ENCODE data around the gene IFITM2. TPM values are rescaled to one million over a fixed set of nuclear protein-coding genes. Genes with fewer than 3 reads are reported as not detected.

Gene IFITM2
- total and polyA plus RNA-seq, 2 of the 13 experiments (the other 11 are each of a cell fraction or from before 2014, with no cell fraction given), result 13.8 to 267 TPM

GRCh38 chr11:355581-356458 lies 48.2 kb downstream of the IFITM2 start (continued):
- TF ChIP-seq RFXANK (CRISPR knock-in tag; IDR thresholded peaks at IDR 0.05) (no peak), ATF3 (CRISPR knock-in tag; IDR thresholded peaks at IDR 0.05) (peak; percentile 27; the same call in 1 of the 2 replicates), ZSCAN30 (CRISPR knock-in tag; IDR thresholded peaks at IDR 0.05) (no peak), NFYB (CRISPR knock-in tag; IDR thresholded peaks at IDR 0.05) (no peak; the same call in 1 of the 2 replicates), ELF3 (CRISPR knock-in tag; IDR thresholded peaks at IDR 0.05) (peak; percentile 18; the same call in 1 of the 2 replicates), TBP (CRISPR knock-in tag; IDR thresholded peaks at IDR 0.05) (no peak), NFIB (CRISPR knock-in tag; IDR thresholded peaks at IDR 0.05; ENCODE audit: borderline replicate concordance) (no peak), HNRNPLL (IDR thresholded peaks at IDR 0.05; ENCODE audit: low read depth, low read length, poor library complexity, severe bottlenecking) (peak; percentile 31), KLF12 (CRISPR knock-in tag; IDR thresholded peaks at IDR 0.05; ENCODE audit: borderline replicate concordance) (no peak), FIP1L1 (IDR thresholded peaks at IDR 0.05; ENCODE audit: borderline replicate concordance, insufficient read depth, low read depth, low read length) (no peak; the same call in 1 of the 2 replicates), TBX2 (CRISPR knock-in tag; IDR thresholded peaks at IDR 0.05; ENCODE audit: borderline replicate concordance) (peak; percentile 29), ARNTL (CRISPR knock-in tag; IDR thresholded peaks at IDR 0.05) (peak; percentile 68)
- TF ChIP-seq, protein P1, sequence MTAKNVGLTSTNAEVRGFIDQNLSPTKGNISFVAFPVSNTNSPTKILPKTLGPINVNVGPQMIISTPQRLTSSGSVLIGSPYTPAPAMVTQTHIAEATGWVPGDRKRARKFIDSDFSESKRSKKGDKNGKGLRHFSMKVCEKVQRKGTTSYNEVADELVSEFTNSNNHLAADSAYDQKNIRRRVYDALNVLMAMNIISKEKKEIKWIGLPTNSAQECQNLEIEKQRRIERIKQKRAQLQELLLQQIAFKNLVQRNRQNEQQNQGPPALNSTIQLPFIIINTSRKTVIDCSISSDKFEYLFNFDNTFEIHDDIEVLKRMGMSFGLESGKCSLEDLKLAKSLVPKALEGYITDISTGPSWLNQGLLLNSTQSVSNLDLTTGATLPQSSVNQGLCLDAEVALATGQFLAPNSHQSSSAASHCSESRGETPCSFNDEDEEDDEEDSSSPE (CRISPR knock-in tag; IDR thresholded peaks at IDR 0.05), result peak; percentile 56; the same call in 1 of the 2 replicates
- TF ChIP-seq, protein P2, sequence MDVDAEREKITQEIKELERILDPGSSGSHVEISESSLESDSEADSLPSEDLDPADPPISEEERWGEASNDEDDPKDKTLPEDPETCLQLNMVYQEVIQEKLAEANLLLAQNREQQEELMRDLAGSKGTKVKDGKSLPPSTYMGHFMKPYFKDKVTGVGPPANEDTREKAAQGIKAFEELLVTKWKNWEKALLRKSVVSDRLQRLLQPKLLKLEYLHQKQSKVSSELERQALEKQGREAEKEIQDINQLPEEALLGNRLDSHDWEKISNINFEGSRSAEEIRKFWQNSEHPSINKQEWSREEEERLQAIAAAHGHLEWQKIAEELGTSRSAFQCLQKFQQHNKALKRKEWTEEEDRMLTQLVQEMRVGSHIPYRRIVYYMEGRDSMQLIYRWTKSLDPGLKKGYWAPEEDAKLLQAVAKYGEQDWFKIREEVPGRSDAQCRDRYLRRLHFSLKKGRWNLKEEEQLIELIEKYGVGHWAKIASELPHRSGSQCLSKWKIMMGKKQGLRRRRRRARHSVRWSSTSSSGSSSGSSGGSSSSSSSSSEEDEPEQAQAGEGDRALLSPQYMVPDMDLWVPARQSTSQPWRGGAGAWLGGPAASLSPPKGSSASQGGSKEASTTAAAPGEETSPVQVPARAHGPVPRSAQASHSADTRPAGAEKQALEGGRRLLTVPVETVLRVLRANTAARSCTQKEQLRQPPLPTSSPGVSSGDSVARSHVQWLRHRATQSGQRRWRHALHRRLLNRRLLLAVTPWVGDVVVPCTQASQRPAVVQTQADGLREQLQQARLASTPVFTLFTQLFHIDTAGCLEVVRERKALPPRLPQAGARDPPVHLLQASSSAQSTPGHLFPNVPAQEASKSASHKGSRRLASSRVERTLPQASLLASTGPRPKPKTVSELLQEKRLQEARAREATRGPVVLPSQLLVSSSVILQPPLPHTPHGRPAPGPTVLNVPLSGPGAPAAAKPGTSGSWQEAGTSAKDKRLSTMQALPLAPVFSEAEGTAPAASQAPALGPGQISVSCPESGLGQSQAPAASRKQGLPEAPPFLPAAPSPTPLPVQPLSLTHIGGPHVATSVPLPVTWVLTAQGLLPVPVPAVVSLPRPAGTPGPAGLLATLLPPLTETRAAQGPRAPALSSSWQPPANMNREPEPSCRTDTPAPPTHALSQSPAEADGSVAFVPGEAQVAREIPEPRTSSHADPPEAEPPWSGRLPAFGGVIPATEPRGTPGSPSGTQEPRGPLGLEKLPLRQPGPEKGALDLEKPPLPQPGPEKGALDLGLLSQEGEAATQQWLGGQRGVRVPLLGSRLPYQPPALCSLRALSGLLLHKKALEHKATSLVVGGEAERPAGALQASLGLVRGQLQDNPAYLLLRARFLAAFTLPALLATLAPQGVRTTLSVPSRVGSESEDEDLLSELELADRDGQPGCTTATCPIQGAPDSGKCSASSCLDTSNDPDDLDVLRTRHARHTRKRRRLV (CRISPR knock-in tag; IDR thresholded peaks at IDR 0.05), result no peak
- TF ChIP-seq, protein P3, sequence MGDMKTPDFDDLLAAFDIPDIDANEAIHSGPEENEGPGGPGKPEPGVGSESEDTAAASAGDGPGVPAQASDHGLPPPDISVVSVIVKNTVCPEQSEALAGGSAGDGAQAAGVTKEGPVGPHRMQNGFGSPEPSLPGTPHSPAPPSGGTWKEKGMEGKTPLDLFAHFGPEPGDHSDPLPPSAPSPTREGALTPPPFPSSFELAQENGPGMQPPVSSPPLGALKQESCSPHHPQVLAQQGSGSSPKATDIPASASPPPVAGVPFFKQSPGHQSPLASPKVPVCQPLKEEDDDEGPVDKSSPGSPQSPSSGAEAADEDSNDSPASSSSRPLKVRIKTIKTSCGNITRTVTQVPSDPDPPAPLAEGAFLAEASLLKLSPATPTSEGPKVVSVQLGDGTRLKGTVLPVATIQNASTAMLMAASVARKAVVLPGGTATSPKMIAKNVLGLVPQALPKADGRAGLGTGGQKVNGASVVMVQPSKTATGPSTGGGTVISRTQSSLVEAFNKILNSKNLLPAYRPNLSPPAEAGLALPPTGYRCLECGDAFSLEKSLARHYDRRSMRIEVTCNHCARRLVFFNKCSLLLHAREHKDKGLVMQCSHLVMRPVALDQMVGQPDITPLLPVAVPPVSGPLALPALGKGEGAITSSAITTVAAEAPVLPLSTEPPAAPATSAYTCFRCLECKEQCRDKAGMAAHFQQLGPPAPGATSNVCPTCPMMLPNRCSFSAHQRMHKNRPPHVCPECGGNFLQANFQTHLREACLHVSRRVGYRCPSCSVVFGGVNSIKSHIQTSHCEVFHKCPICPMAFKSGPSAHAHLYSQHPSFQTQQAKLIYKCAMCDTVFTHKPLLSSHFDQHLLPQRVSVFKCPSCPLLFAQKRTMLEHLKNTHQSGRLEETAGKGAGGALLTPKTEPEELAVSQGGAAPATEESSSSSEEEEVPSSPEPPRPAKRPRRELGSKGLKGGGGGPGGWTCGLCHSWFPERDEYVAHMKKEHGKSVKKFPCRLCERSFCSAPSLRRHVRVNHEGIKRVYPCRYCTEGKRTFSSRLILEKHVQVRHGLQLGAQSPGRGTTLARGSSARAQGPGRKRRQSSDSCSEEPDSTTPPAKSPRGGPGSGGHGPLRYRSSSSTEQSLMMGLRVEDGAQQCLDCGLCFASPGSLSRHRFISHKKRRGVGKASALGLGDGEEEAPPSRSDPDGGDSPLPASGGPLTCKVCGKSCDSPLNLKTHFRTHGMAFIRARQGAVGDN (CRISPR knock-in tag; IDR thresholded peaks at IDR 0.05), result peak; percentile 96
- TF ChIP-seq, protein P4, sequence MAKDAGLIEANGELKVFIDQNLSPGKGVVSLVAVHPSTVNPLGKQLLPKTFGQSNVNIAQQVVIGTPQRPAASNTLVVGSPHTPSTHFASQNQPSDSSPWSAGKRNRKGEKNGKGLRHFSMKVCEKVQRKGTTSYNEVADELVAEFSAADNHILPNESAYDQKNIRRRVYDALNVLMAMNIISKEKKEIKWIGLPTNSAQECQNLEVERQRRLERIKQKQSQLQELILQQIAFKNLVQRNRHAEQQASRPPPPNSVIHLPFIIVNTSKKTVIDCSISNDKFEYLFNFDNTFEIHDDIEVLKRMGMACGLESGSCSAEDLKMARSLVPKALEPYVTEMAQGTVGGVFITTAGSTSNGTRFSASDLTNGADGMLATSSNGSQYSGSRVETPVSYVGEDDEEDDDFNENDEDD (CRISPR knock-in tag; IDR thresholded peaks at IDR 0.05; ENCODE audit: borderline replicate concordance), result peak; percentile 67; the same call in 1 of the 2 replicates

Measured in HepG2 (cell line).